Activated naive CD8-positive, alpha-beta T cell treated with anti-CD3 and anti-CD28 coated beads, Interleukin-2, amount 10 ng/mL, durations not matched to agents 7 days and 5 days (primary cell): ENCODE measurements around the gene TRIM59. TPM values are rescaled to one million over a fixed set of nuclear protein-coding genes. Genes with fewer than 3 reads are reported as not detected.

ENCODE experiments used
- ATAC-seq: fragments of 150-1000 bp; cut with Tn5 transposase; one replicate; pipeline ENCODE4 v1.10.0; 2021; ENCODE audit warnings: low read depth, moderate library complexity
- POLR2A ChIA-PET: fragments of 350-600 bp; sonication (Branson Sonifier 250); formaldehyde crosslinking; loops from one replicate; lab custom pipeline; 2021; ENCODE audit warnings: antibody characterized with exemption; lab: Charles Lee
- DNase-seq: peaks from one replicate; pipeline ENCODE4 v3.0.0; 2021
- H3K27ac Mint-ChIP-seq: one replicate; pipeline ENCODE4 v1.8.0; 2022; ENCODE audit warnings: mild to moderate bottlenecking, mixed read lengths
- H3K27me3 Mint-ChIP-seq: one replicate; pipeline ENCODE4 v1.8.0; 2022; ENCODE audit warnings: mild to moderate bottlenecking, moderate library complexity, mixed read lengths
- H3K36me3 Mint-ChIP-seq: one replicate; pipeline ENCODE4 v1.8.0; 2021; ENCODE audit warnings: mild to moderate bottlenecking, mixed read lengths
- H3K4me1 Mint-ChIP-seq: one replicate; pipeline ENCODE4 v1.8.0; 2021; ENCODE audit warnings: mixed read lengths
- H3K4me3 Mint-ChIP-seq: one replicate; pipeline ENCODE4 v1.8.0; 2022; ENCODE audit warnings: mild to moderate bottlenecking, moderate library complexity, mixed read lengths
- H3K9me3 Mint-ChIP-seq: one replicate; pipeline ENCODE4 v1.8.0; 2021; ENCODE audit warnings: mixed read lengths
- microRNA-seq: library from miRNA; unstranded; fragments of <30 nt; microRNA quantifications from one replicate; pipeline ENCODE4 v1.2.0, GENCODE V29; 2022
- total RNA-seq, 2 experiments: library from RNA; stranded (reverse); gene quantifications; one replicate each; pipeline ENCODE4 v1.2.3, GENCODE V29; 2021

TRIM59 gene
- total RNA-seq, 2 experiments from 2014 or later: 40.7 to 43.5 TPM

DNA sequence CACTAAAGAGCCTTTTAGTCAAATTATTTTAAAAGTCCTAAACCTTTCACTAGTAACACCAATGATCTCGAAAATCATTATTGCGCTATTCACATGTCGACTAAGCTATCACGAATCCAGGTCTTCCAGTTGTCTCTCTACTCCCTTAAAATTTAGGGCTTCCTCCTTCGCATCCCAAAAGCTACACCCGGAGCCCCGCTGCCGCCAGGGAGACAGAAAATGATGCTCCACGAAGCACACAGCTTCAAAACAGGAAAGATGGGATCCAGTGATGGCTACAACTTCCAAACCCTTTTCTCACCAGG is 50.8 kb downstream of the TRIM59 start:
- POLR2A ChIA-PET: interaction anchor here (1.5 to 2.2 kb wide), 3 partner anchors 34 to 411 kb away, joined by 3 to 86 read pairs (median 3); partner anchors contain the start of gene TRIM59
- DNase-seq (no peak), ATAC-seq (no peak)
- H3K4me1 Mint-ChIP-seq: peaks cover 35% of the 10 kb centered on the region
- peaks cover 35% of the 10 kb centered on the region for H3K36me3 Mint-ChIP-seq
- no peaks in the 10 kb centered on the region for H3K27me3 Mint-ChIP-seq
- peak overlapping the region; percentile 93 for H3K27ac Mint-ChIP-seq
- peak overlapping the region; percentile 92 for H3K4me3 Mint-ChIP-seq
- H3K9me3 Mint-ChIP-seq: no peaks in the 10 kb centered on the region

DNA sequence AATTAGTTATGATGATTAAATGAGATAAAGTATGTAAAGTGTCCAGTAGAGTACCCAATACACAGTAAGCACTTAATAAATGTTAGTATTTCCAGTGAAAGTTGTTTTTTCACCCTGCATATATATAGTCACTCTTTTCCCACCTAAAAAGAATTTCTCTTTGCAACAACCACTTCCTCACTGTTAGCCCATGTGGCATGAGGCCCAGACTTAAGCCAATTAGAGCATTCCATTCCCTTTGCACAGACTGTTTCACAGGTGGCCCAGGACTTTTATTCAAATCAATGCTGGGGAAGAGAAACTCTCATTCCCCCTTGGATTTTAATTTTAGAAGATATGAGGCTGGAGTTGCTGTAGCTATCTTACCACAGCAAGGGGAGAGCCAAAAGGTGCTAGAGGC is 54.3 kb downstream of the TRIM59 start:
- H3K27ac Mint-ChIP-seq: no peak overlapping the region

DNA sequence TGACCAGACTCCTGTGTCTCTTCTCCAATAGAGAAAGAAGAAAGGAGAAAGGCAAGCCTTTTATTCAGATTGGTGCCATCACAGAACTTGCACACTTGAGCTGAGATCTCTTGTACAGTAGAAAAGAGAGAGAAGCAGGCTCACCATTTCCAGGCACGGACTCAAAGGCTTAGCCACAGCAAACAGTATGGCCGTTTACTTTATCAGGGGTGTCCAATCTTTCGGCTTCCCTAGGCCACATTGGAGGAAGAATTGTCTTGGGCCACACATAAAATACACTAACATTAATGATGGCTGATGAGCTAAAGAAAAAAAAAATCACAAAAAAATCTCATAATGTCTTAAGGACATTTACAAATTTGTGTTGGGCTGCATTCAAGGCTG is 55.6 kb downstream of the TRIM59 start:
- Mint-ChIP-seq H3K4me1 (peaks cover 28% of the 10 kb centered on the region), H3K27me3 (no peaks in the 10 kb centered on the region), H3K36me3 (peaks cover 14% of the 10 kb centered on the region), H3K27ac (no peak overlapping the region), H3K4me3 (no peak overlapping the region), H3K9me3 (peaks cover 2% of the 10 kb centered on the region)
- ATAC-seq (no peak), DNase-seq (no peak)
- POLR2A ChIA-PET: no interaction called here

More for the DNA sequence above, 54.3 kb downstream of the TRIM59 start:
- POLR2A ChIA-PET: interaction anchor here (2.2 kb wide), 1 partner anchor 54 kb away, joined by 9 read pairs; the partner anchor contains the start of gene TRIM59
- H3K27me3 Mint-ChIP-seq: no peaks in the 10 kb centered on the region
- H3K4me3 Mint-ChIP-seq: no peak overlapping the region
- ATAC-seq (no peak), DNase-seq (no peak)
- no peaks in the 10 kb centered on the region for H3K9me3 Mint-ChIP-seq
- H3K36me3 Mint-ChIP-seq: peaks cover 16% of the 10 kb centered on the region
- peaks cover 30% of the 10 kb centered on the region for H3K4me1 Mint-ChIP-seq

GRCh38 chr3:160393346-160394008 is 56.1 kb downstream of the TRIM59 start:
- Mint-ChIP-seq H3K4me3 (no peak overlapping the region), H3K4me1 (peaks cover 28% of the 10 kb centered on the region), H3K9me3 (peaks cover 2% of the 10 kb centered on the region), H3K36me3 (peaks cover 13% of the 10 kb centered on the region), H3K27me3 (no peaks in the 10 kb centered on the region), H3K27ac (no peak overlapping the region)
- POLR2A ChIA-PET: no interaction called here
- ATAC-seq (no peak), DNase-seq (no peak)

GRCh38 chr3:160392798-160393197 is 56.8 kb downstream of the TRIM59 start:
- Mint-ChIP-seq H3K27me3 (no peaks in the 10 kb centered on the region), H3K4me1 (peaks cover 25% of the 10 kb centered on the region), H3K9me3 (peaks cover 2% of the 10 kb centered on the region), H3K4me3 (no peak overlapping the region), H3K36me3 (peaks cover 13% of the 10 kb centered on the region), H3K27ac (no peak overlapping the region)
- DNase-seq (no peak), ATAC-seq (no peak)
- POLR2A ChIA-PET: no interaction called here

DNA sequence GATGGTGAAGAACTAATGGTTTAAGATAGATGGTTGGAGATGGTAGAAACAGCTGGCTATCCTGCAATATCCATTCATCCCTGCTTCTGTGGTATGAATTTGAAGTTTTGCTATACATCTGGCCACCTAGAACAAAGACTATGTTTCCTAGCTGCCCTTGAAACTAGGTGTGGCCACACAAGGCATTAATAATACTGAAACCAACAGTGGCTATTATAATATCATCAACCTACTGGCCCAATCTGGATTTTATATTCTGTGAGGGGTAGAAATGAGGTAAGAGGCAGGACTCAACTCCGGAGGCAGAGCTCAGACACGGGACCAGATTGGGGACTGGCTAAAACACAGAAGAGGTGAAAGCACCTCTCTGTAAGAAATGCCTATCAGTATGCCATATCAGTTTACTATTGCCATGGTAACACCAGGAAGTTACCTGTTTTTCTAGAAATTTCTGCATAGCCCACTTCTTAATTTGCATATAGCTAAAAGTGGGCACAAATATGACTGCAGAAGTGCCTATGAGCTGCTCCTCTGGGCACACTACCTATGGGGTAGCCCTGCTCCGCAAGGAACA is 58.9 kb downstream of the TRIM59 start:
- H3K4me1 Mint-ChIP-seq: peaks cover 16% of the 10 kb centered on the region
- ATAC-seq (no peak), DNase-seq (no peak)
- H3K27me3 Mint-ChIP-seq: no peaks in the 10 kb centered on the region
- H3K36me3 Mint-ChIP-seq: peaks cover 22% of the 10 kb centered on the region
- no peak overlapping the region for H3K4me3 Mint-ChIP-seq
- H3K9me3 Mint-ChIP-seq: peaks cover 2% of the 10 kb centered on the region
- H3K27ac Mint-ChIP-seq: no peak overlapping the region
- POLR2A ChIA-PET: no interaction called here

Small RNA genes within 50 kb of the gene (microRNA-seq; reads per million reads assigned to microRNA genes)
- 3,274 reads per million, percentile 88 among the genes with 10 or more reads in this experiment for gene MIR15B
- gene MIR16-2: 1,091 reads per million, percentile 80 among the genes with 10 or more reads in this experiment

Other genes with a start within 250 kb of the TRIM59 start
- gene C3orf80, start 224.4 kb downstream of the TRIM59 start, total RNA-seq: not detected
- 10 to 100 TPM; 27.9 to 29.2 TPM for gene IFT80, start 50.6 kb downstream of the TRIM59 start, total RNA-seq
- gene SMC4, start 50.1 kb downstream of the TRIM59 start, total RNA-seq: 100 to 1,000 TPM; 187 to 189 TPM
- 10 to 100 TPM; 36.0 to 36.7 TPM for gene KPNA4, start 115.8 kb upstream of the TRIM59 start, total RNA-seq
- gene ARL14, start 227.4 kb upstream of the TRIM59 start, total RNA-seq: not detected